Upper lobe of left lung (tissue), 4 donors: ENCODE measurements around the gene CHCHD6.

Source experiments
- CTCF ChIP-seq, 6 experiments: fragments of 450-650 bp in 4 of 6; fragments of 200-600 bp in 2 of 6; sonication (generic) in 2 of 6; IDR thresholded peaks; one replicate each; pipeline ENCODE4 v1.5.1; 2016 to 2019; ENCODE audit warnings: antibody characterized with exemption in 6 of 6
- EP300 ChIP-seq, 4 donors: sonication (generic); formaldehyde crosslinking; IDR thresholded peaks; one replicate each; pipeline ENCODE4 v1.5.1; 2017; ENCODE audit warnings: antibody characterized with exemption in 4 of 4, control low read depth in 2 of 4
- POLR2A ChIP-seq, 4 donors: fragments of 450-650 bp; IDR thresholded peaks; one replicate each; pipeline ENCODE4 v1.5.1; 2016 to 2017; ENCODE audit warnings: antibody characterized with exemption in 4 of 4, mild to moderate bottlenecking in 2 of 4
- POLR2AphosphoS5 ChIP-seq, 2 donors: sonication (generic); formaldehyde crosslinking; IDR thresholded peaks; one replicate each; pipeline ENCODE4 v1.5.1; 2017; ENCODE audit warnings: antibody characterized with exemption in 2 of 2

DNA sequence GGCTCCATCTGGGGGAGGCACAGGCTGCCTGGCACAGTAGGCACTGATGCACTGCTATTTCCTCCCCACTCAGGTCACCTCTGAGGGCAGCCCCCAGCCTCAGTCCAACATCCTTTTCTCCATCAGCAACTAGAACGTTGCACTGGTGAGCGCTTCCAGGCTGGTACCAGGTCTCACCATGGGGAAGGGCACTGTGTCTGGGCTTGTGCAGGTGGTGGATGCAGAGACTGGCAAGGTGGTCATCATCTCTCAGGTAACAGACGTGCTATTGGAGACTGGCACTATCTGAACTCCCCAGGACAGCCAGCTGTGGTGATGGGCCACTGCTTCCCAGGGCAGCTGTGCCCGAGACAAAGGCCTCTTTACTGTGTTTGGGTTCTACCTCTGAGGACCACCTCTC, 40.8 kb upstream of the CHCHD6 start:
- no peak for TF ChIP-seq CTCF (IDR thresholded peaks at IDR 0.05)
- no peak for TF ChIP-seq POLR2A (IDR thresholded peaks at IDR 0.05)
- TF ChIP-seq POLR2AphosphoS5 (IDR thresholded peaks at IDR 0.05): no peak
- TF ChIP-seq EP300 (IDR thresholded peaks at IDR 0.05): no peak
